Measurements from ENCODE around the gene SH3BP4.

The SH3BP4 gene

GRCh38 chr2:234945339-234945873 is 6.4 kb upstream of the SH3BP4 start:
- no peak for DNase-seq

- no peak for DNase-seq
Measured at GRCh38 chr2:234947556-234947955, 4.3 kb upstream of the SH3BP4 start.

- DNase-seq, result no peak
Measured at GRCh38 chr2:234949762-234950434, 1.9 kb upstream of the SH3BP4 start.

GRCh38 chr2:234950435-234950729 is 1.4 kb upstream of the SH3BP4 start:
- DNase-seq, result no peak

- peak; percentile 2 to 12 for DNase-seq
Measured at GRCh38 chr2:234950730-234951663, 820 bp upstream of the SH3BP4 start.

- DNase-seq, result peak in 1 of 2 experiments; percentile 8
Measured at GRCh38 chr2:234952270-234953115, 676 bp downstream of the SH3BP4 start.

GRCh38 chr2:234953116-234954031 is 1.6 kb downstream of the SH3BP4 start:
- DNase-seq, result no peak

- no peak for DNase-seq
Measured at GRCh38 chr2:234954551-234954992, 2.8 kb downstream of the SH3BP4 start.

GRCh38 chr2:234955091-234955591 is 3.3 kb downstream of the SH3BP4 start:
- no peak for DNase-seq

- DNase-seq, result no peak
Measured at GRCh38 chr2:234955971-234956509, 4.2 kb downstream of the SH3BP4 start.

- DNase-seq, result no peak
Measured at GRCh38 chr2:234957834-234958135, 6.0 kb downstream of the SH3BP4 start.

- no peak for DNase-seq
Measured at GRCh38 chr2:234958311-234958710, 6.5 kb downstream of the SH3BP4 start.

- no peak for DNase-seq
Measured at GRCh38 chr2:234958746-234959395, 7.1 kb downstream of the SH3BP4 start.

- DNase-seq, result no peak
Measured at GRCh38 chr2:234960175-234961088, 8.6 kb downstream of the SH3BP4 start.

- no peak for DNase-seq
Measured at GRCh38 chr2:234961784-234962183, 10.0 kb downstream of the SH3BP4 start.

- DNase-seq, result no peak
Measured at GRCh38 chr2:234963773-234964615, 12.2 kb downstream of the SH3BP4 start.

- DNase-seq, result no peak
Measured at GRCh38 chr2:234964631-234965461, 13.0 kb downstream of the SH3BP4 start.

GRCh38 chr2:234966340-234966739 is 14.5 kb downstream of the SH3BP4 start:
- no peak for DNase-seq
